ENCODE measurements around the gene XPO4. TPM values are rescaled to one million over a fixed set of nuclear protein-coding genes. Genes with fewer than 3 reads are reported as not detected.

The XPO4 gene
- total RNA-seq, 1 donor from 2014 or later = 31.2 TPM

- DNase-seq = peak; percentile 16
Measured at GRCh38 chr13:20826843-20827560, 75.5 kb downstream of the XPO4 start.

GRCh38 chr13:20826301-20826700 lies 76.2 kb downstream of the XPO4 start:
- no peak for DNase-seq

GRCh38 chr13:20825477-20825875 lies 77.1 kb downstream of the XPO4 start:
- peak; percentile 82 for DNase-seq

- peak; percentile 54 for DNase-seq
Measured at GRCh38 chr13:20824762-20825476, 77.6 kb downstream of the XPO4 start.

GRCh38 chr13:20823071-20823470 lies 79.5 kb downstream of the XPO4 start:
- no peak for DNase-seq

GRCh38 chr13:20822406-20822805 lies 80.1 kb downstream of the XPO4 start:
- DNase-seq = no peak

GRCh38 chr13:20819715-20820114 lies 82.8 kb downstream of the XPO4 start:
- no peak for DNase-seq

GRCh38 chr13:20815464-20815863 lies 87.1 kb downstream of the XPO4 start:
- no peak for DNase-seq

GRCh38 chr13:20814224-20814910 lies 88.2 kb downstream of the XPO4 start:
- peak; percentile 93 for DNase-seq

- no peak for DNase-seq
Measured at GRCh38 chr13:20812890-20813289, 89.7 kb downstream of the XPO4 start.

- DNase-seq = no peak
Measured at GRCh38 chr13:20810808-20811207, 91.7 kb downstream of the XPO4 start.

- no peak for DNase-seq
Measured at GRCh38 chr13:20808874-20809273, 93.7 kb downstream of the XPO4 start.

- no peak for DNase-seq
Measured at GRCh38 chr13:20803180-20803965, 99.2 kb downstream of the XPO4 start.

GRCh38 chr13:20801707-20802106 lies 100.8 kb downstream of the XPO4 start:
- no peak for DNase-seq

GRCh38 chr13:20799726-20800416 lies 102.7 kb downstream of the XPO4 start:
- no peak for DNase-seq

- no peak for DNase-seq
Measured at GRCh38 chr13:20798027-20798426, 104.5 kb downstream of the XPO4 start.

GRCh38 chr13:20796791-20797508 lies 105.6 kb downstream of the XPO4 start:
- DNase-seq = peak; percentile 73

GRCh38 chr13:20789665-20790064 lies 112.9 kb downstream of the XPO4 start:
- DNase-seq = no peak

- DNase-seq = no peak
Measured at GRCh38 chr13:20788312-20788711, 114.2 kb downstream of the XPO4 start.

- DNase-seq = no peak
Measured at GRCh38 chr13:20787180-20787579, 115.4 kb downstream of the XPO4 start.

- no peak for DNase-seq
Measured at GRCh38 chr13:20782116-20782708, 120.3 kb downstream of the XPO4 start.

Measured in tongue (tissue), 2 donors.